ENCODE measurements around the gene TAF1C.

TAF1C gene

DNA sequence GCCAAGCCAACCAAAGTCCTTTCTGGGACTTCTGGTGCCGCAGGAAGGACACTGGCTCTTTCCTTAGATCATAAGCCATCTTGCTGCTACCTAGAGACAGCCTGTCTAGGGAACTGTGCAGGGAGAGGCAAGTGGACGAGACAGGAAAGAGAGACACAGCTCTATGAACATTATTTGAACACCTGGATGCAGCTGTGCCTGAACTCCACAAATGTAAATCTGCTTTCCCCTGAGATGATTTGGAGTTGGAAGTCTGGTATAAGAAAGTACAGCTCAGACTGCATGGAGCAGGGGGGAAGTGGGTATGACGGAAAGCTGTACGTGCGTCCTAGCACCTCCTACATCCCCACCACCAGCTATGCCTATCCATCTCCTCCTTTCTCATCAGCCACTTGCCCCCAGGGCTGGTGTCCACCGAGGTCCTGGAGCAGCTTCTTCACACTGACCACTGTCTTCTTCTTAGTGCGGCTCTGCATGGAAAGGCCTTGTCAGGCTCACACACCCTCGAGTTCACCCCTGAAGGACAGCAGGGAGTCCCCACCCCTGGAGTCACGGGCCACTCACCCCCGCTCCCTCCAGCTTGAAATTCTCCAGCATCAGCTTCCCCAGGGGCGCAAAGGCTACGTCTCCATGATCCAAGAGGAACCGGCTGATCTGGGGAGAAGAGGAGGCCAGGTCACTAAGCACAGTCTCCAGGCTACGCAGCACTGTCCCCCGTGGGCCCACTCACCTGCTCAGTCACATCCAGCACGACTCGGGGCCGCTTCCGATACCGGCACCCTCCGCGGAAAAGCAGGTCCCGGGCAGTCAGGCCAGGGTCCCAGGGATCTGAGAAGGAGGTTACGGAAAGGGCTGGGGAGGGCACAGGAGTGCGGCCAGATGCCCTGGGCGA, 3.9 kb downstream of the TAF1C start:
- no peak for DNase-seq

GRCh38 chr16:84182104-84182503, 4.8 kb downstream of the TAF1C start:
- DNase-seq = no peak

DNA sequence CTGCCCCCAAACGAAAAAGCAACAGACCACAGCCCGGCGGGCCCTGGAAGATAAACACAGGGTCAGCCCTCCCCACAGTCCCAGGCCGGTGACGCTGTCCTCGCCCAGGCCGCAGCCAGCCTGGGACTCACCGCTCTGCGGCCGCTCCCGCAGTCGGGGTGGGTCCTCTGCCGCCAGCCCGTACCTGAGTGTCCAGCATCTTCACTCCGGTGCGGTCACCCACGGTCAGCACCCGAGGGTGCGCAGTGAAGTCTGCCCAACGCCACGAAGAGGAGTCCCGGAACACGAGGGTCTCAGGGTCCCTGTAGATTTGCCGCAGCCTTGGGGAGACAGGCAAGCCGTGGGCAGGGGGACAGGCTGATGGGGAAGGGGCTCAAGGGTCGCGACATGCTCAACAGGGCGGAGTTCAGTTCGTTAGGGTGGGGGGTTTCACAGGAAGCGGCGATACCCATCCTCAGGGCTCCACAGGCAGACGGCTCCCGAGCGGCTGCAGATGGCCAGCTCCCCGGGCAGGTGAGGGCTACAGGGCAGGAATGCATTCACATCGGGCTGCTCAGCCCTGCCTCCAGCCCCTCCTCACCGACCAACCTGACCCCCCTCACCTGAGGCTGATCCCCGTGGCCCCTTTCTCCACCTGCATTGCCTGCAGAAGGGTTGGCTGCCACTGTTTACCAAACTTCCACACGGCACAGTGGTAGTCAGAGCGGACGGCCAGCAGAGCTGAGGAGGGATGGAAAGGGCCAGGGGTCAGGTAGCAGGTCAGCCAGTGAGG, 5.5 kb downstream of the TAF1C start:
- no peak for DNase-seq

DNA sequence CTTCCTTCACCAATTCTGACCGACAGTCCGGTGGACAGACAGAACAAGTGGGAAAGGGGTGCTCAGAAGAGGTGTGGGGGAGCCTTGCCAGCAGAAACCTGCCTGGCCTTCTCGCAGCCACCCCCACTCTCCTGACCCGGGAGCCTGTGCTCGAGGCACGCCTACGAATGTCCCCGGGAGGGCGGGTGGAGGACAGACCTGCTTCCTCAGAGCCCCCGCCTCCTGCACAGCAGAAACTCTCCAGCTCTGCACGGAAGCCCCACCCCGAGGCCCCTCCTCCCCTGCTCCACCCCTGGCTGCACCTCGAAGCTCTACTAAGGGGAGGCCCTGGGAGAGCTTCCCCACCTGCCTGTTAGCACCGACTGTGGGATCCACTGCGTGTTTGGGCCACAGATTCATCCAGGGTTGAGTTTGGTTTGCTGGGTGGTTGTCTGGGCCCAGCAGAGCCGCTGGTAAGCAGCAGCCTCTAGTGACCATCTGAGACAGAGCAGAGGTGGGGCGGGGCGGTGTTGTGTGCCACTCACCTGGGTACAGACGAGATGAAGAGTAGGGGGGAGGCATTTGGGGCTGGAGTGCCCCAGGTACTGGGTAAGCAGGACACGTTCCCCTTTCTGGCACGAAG, 6.2 kb downstream of the TAF1C start:
- no peak for DNase-seq

DNA sequence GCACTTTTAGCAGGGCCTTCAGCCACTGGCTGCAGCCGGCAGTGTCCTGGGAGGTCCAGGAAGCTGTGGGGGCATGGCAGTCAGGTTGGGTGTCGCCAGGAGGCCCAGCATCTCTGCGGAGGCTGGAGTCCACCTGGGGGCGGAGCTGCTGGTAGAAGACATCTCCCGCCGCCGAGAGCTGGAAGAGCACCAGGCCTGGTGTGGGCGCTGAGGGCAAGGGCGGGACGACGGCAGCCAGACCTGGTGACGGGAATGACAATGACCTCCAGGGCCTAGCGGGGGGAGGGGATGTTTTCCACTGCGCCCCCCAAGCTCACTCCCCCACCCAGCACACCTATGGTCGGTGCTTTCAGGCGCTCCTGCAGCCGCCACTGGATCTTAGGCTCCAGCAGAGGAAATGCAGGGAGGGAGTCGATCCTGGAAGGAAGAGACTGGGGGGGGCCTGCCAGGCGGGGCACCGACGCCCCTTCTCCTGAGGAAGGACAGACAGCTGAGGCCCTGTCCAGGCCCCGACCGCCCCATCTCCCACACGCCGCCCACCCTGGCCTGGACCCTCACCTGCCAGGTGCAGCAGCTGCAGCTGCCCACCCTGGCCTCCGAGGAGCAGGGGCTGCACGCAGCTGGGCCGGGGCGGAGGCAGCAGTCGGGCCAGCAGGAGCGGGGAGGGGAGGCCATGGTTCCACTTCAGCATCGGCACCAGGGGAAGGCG, 7.1 kb downstream of the TAF1C start:
- DNase-seq = no peak

DNA sequence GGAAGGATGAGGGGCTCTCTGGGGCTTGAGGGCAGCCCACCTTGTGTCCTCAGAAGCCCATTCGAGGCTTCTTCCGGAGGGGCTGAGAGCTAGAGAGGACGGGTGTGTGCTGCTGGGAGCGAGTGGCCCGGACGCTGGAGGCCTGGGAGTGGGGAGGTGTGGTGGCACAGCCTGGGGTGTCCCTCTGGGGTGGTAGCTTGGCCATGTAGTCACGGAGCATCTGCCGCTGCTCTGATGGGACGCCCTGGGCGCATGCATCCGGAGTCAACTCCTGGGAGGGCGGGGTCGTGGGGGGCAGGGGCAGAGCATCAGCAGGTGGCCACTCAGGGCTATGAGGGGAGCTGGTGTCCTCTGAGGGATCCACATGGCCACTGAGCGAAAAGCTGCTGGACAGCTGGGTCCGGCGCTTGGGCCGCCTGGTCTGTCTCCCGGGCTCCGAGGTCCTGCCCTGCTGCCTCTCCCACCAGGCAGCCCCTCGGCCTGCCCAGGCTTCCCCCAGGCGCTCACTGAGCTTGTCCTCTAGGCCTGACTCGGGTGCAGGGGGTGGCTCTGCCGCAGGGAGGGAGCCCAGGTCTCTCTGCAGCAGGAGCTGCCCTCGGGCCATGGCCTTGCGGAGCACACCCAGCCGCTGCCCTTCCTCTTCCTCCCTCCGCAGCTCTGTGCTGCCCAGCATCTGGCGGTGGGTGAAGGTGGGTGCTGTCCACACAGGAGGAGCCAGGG, 7.8 kb downstream of the TAF1C start:
- no peak for DNase-seq

GRCh38 chr16:84178146-84178765, 8.6 kb downstream of the TAF1C start:
- DNase-seq = no peak

DNA sequence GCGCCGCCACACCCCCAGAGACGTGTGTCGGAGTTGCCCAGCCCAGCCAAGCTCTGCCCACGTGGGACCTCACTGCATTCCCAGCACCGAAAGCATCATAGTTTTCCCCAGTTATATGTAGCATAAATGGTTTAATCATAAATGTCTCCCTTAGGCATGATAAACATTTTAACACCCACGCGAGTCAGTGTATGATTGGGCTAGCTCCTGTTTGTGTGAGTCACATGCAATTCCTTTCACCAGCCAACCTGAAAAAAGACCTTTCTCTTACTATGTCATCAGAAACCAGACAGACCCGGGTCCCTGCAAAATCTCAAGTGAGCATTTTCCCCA, 9.2 kb downstream of the TAF1C start:
- no peak for DNase-seq

GRCh38 chr16:84176192-84177053, 10.4 kb downstream of the TAF1C start:
- DNase-seq = no peak

- DNase-seq = peak in 3 of 5 donors; percentile 35 to 49 (median 39)
Measured at GRCh38 chr16:84175350-84176081, 11.3 kb downstream of the TAF1C start.

GRCh38 chr16:84174396-84174795, 12.5 kb downstream of the TAF1C start:
- DNase-seq = no peak

DNA sequence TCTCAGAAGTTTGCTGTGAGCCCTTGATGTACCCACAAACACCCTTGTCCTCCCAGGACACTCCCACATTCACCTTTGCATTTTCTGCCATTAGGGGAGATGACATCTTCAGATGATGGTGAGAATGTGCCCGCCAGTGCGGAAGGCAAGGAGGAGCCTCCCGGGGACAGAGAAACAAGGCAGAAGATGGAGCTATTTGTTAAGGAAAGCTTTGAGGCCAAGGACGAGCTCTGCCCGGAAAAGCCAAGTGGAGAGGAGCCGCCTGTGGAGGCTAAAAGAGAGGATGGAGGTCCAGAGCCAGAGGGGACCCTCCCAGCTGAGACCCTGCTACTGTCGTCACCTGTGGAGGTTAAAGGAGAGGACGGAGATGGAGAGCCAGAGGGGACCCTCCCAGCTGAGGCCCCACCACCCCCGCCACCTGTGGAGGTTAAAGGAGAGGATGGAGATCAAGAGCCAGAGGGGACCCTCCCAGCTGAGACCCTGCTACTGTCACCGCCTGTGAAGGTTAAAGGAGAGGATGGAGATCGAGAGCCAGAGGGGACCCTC, 17.0 kb downstream of the TAF1C start:
- DNase-seq = no peak

DNA sequence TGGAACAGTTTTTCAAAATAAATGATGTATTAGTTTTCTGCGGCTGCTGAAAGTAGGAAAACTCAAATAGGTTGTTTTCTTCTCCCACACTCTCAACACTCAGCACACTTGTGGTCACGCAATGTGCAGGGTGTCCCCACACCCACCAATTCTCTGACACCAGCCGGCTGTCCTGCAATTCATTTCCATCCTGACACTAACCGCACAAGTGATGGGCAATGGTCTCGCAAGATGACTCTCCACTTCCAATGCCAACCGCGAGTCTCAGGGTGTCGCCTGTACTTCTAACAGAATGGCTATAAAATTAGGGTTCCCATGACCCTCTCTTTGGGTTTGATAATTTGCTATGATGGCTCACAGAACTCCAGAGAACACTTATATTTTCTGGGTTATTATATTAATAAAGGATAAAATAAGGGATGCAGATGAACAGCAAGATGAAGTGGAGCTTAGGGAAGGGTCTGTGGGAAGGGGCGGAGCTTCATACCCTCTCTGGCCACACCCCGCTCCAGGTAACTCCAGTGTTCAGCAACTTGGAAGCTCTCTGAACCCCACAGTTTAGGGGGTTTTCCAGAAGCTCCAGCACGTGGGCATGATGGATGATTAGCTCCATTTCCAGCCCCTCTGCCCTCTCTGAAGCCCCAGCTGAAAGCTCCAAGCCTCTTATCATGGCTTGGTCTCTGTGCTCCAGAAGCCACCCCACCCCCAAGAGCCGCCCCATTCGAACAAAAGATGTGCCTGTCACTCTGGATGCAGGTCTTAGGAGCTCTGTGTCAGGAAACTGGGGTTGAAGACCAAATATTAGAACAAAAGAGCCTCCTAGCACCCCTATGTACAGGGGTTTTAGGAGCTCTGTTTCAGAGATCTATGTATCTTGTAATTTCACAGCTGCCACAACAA, 19.8 kb downstream of the TAF1C start:
- peak in 1 of 5 donors; percentile 45 for DNase-seq

- DNase-seq = no peak
Measured at GRCh38 chr16:84165746-84166145, 21.1 kb downstream of the TAF1C start.

DNA sequence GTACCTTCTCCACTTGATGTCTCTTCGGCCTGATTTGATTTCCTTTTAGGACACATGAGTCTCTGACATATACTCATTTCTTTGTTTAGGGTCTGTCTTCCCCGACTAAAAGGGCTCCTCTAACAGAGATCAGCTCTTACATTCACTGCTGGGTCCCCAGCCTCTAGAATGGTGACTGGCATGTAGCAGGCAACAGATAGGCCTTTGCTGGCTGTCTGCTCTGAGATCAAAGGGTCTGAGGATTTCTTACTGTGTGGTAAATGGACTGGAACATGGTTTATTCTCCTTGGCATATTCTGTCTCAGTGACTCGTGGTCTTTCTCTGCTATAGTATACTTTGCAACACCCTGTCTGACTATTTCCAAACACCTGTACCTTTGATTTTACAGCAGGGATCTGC, 25.1 kb downstream of the TAF1C start:
- no peak for DNase-seq

DNA sequence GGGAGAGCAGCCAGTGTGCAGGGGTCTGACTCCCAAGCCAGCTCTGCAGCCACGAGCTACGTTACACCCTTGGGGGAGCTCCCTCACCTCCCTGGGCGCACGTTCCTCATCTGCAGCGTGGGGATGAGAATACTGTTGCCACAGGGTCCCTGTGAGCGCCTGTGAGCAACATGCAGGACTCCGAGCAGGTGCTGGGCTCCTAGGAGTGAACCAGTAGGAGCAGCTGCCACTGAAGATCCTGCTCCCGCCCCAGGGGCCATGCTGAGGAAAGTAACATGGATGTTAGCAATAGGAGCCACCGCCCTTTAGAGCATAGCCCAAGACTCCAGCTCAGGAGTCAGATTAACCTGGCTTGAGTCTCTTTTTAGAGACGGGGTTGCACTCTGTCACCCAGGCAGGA, 25.8 kb downstream of the TAF1C start:
- no peak for DNase-seq

GRCh38 chr16:84159800-84160199, 27.1 kb downstream of the TAF1C start:
- no peak for DNase-seq

DNA sequence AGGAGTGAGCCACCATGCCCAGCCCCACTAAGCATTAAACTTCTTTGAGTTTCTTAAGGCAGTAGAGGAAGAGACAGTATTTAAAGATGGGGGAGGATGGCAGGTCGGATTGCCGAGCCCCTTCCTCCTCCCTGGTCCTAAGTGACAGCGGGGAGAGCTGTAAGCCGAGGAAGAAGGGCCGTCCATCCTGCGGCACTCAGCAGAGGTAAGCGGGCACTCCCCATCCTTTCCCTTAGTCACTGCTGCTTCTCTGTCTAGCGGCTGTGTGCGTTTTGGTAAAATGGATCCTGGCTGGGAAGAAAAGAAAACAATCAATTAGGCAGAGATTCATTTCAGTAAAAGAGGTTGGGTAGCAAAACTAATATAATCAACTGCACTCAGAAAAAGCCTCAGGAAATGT, 27.9 kb downstream of the TAF1C start:
- no peak for DNase-seq

DNA sequence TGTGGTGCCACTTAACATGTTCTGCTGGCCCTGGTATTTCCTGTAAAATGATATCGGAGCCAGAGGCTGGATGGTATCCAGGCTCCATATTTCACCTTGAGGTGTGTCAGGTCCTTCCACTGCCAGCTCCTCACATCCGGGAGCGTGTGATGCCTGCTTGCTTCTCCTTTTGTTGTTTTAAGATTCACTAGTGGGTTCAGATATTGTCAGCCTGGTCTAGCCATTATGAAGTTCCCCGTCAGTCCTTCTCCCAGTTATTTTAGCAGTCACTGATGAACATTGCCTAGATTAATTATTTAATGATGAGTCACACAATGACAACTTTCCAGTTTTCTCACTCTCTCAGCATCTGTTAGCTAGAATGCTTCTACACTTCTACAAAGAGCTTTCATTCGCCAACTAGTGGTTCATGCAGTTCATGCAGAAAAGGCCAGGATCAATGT, 30.5 kb downstream of the TAF1C start:
- DNase-seq = no peak

Measured in T-helper 1 cell (primary cell).